Eye (tissue), 1 donor: Measurements from ENCODE around the gene PCAT6.
"Not testable (repeated sequence)": the region's sequence is repeated elsewhere in the genome, so short reads cannot be mapped to it uniquely, and the experiment has no call there.

Experiments used
- DNase-seq: peaks from one replicate; pipeline ENCODE4 v3.0.0-alpha.2; 2015

PCAT6 gene

DNA sequence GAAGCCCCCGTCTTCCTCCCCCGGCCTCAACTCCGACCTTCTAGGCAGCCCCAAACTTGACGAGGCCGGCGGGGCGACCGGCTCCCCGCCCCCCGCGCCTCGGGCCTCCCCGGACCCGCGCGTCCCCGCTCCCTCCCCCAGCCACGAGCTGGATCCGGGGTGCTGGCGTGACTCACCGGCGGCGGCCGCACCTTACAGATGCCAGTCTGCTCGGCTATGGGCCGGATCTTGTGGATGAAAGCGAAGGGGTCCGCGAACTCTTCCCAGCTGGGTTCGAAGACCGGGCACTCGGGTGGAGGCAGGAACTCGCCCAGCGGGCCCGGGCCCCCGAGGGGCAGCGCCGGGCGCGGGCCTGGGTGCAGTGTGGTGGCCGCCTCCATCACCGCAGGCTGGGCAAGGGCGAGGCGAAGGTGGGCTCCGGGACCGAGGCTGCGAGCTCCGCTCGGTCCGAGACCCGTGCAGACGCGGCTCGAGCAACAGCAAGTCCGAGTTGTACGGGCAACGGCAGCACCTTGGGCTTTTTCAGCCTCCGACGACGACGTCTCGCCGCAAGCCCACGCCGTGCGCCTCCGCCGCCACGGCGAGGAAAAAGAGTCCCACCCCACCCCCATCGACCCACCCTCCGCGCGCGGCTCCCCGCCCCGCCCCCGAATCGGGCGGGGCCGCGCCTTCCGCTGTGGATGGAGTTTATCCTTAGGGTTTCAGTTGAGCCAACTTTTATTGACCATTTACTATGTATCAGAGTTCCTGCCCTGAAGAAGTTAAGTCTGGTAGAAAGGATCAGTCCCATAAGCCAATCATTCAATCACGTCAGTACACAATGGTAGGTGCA lies 2.6 kb upstream of the PCAT6 start, which contains the start of gene KDM5B:
KDM5B (minus strand) TSS at position 496 of the 832 bp plus-strand sequence; CDS start at position 380, 116 bp downstream.
- peak; percentile 88 for DNase-seq

DNA sequence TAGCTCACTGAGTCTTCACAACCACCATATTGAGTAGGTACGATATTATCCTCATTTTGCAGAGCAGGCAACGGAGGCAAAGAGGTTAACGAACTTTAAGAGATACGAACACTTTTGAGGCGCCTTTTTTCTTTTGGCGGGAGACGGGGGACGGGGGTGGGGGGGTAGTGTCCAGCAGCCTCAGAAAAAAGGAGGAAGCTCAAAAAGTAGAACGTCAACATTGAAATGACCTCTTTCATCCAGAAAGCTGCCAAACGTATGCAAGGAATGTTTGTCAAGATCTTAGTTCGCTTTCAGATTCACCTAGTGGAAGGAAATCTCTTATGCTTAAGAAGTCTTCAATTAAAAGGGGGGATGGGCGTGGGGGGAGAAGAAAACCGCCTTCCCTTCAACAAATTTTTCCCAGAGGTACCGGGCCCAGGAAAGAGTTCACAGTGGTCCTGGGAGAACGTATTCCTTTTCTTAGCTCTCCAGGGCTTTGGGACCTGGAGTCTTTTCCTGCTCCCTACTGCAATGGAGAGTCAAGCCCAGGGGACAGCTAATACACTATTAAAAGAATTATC lies 1.1 kb upstream of the PCAT6 start:
- DNase-seq, result no peak

DNA sequence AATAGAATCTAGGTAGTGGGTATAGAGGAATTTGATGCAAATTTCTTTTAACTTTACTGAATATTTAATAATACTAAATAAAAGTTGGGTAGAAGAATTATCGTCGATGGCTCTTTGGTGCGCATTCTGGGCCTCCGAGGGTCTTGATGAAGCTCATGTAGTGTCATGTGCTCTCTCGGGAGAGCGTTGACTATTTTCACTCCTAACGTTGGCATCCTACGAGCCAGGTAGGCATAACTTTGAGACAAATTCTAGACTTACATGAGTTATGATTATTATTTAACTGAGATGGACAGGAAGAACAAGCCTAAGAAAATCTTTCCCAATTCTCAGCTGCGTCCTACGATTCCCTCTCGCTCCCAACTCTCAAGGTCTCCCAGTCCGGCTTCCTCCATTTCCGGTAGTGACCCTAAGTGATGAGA lies 550 bp upstream of the PCAT6 start:
- no peak for DNase-seq

DNA sequence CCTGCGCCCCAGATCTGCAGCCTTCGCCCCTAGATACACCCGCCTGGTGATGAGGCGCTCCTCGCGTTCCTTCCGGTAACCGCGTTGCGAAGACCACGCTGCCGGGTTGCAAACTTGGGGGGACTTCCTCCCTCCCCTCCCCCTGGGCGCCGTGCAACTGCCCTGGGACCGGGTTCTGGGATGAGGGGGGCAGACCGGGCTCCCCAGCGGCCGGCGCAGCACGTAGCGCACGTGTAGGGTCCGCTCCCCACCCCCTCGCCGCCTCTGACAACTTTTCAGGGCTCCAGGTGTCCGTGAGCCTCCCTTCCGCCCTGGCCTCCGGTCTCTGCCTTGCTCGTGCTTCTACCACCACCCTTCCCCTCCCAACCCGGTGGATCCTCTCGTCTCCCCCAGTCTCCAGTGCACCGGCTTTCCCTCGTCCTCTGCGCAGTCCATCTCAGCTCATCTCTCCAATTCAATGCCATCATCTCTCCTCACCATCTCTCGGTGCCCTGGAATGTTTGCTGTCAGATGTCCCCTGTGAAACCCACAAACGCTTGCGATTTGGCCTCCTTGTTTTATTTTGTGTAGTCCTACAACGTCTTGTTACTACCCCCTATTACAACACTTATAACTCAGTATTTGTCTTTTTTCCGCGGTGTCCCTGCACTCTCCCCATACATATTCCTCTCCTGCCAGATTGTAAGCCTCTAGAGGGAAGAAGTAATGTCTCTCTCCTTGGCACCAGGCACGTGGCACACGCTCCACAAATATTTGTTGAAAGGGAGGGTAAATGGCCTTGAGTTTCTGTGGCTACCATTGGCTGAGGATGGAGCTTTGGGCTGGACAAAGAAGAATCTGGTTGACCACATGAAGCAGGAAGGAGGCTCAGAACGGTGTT lies 782 bp downstream of the PCAT6 start:
- DNase-seq, result no peak

DNA sequence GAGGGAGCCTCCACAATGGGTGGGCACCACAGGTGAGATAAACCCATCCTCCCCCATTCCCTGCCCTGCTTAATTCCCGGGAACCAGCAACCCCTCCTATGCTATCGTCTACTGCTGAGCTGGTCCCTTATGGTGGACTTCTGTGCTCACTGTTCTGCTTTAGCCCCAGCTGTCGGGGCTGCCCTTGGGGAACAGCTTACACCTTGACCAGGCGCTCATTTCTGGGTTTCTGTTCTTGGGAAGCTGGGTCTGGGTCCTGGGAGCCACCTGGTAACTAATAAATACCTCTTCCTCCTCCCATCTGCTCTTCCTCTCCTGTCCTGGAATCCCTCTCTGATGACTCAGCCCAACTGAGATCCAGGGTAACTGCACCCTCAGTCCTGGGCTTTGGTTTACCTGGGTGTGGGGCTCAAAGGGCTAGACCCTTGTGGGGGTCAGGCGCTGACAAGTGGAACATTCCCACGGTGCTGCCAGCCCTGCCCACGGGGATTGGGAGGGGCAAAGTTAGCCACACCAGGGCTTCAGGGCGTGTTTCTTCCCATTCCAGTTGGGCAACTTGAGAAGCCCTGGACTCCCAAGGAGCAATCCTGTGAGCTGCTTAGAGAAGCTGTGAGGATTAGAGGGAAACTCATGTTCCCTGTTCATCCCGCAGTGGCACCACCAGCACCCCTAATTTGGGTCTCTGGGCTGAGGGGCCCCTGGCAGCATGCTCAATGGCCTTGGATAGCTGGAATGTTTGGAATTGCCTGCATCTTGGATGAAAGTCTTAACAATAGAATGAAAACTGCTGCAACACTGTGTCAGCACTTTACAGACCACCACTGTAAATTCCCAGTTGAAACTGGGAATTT lies 1.6 kb downstream of the PCAT6 start:
- no peak for DNase-seq

DNA sequence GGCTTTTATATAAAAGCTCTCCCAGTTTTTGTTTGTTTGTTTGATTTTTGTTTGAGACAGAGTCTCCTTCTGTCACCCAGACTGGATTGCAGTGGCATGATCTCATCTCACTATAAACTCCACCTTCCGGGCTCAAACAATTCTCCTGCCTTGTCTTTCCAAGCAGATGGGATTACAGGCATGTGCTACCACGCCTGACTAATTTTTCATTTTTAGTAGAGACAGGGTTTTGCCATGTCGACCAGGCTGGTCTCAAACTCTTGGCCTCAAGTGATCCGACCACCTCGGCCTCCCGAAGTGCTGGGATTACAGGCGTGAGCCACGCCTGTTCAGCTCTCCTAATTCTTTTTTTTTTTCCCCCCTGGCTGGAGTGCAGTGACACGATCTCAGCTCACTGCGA lies 4.4 kb downstream of the PCAT6 start:
- DNase-seq, result no peak

DNA sequence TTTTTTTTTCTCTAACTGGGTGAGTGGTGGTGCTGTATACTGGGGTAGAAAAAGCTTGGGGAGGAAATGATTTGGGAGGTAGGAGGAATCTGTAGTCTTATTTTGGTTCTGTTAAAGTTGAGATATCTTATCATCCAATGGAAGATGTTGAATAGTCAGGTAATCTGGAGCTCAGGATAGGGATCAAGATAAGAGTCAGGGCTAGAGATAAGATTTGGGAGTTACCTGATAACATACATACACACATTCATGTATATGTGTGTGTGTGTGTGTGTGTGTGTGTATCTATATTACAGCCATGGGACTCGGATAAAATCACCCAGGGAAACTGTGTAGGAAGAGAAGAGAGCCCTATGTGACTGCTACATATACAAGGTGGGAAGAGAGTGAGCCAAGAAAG lies 8.1 kb downstream of the PCAT6 start:
- DNase-seq, result no peak

DNA sequence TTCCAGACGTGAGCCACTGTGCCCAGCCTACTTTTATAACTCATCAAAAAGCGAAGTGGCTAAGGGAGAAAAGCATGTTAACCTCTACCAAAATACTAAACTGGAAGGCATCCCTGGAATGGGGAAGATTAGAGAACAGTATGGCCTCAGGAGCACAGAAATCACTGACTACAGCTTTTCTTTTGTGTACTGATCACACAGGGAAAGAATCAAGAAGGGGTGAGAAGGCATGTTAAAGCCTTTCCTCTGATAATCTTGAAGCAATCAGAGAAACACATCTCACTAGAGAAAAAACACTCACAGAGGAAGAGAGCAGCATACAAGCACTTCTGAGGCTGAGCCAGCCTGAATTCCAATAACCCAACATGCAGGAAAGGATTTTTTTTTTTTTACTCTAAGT lies 10.7 kb downstream of the PCAT6 start:
- DNase-seq, result no peak

DNA sequence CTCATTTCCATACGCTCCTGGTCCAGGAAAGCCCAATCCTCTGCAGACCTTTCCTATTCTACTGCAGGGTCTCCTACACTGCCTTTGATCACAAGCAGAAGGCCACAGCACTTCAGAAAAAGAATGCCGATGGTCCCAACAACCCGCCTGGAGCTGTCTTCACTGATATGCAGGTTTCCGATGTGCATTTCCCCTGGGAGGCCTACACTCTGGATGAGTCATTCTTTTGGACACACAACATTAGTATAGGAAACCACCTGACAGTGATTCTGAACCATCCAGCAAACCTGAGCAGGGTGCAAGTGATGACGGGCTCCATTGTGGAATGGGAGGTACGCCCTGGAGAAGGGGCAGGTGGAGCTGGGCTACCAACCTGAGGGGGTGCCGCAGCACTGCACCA lies 15.0 kb downstream of the PCAT6 start:
- DNase-seq, result no peak

DNA sequence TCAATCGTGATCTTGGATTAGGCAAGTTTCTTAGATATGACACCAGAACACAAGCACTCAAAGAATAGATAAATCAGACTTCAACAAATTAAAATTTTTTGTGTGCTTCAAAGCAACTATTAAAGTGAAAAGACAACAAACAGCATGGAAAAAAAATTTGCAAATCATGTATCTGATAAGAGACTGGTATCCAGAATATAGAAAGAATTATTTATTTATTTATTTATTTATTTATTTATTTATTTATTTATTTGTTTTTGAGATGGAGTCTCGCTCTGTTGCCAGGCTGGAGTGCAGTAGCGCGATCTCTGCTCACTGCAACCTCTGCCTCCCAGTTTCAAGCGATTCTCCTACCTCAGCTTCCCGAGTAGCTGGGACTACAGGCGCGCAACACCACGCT lies 18.5 kb downstream of the PCAT6 start:
- not testable (repeated sequence) for DNase-seq

DNA sequence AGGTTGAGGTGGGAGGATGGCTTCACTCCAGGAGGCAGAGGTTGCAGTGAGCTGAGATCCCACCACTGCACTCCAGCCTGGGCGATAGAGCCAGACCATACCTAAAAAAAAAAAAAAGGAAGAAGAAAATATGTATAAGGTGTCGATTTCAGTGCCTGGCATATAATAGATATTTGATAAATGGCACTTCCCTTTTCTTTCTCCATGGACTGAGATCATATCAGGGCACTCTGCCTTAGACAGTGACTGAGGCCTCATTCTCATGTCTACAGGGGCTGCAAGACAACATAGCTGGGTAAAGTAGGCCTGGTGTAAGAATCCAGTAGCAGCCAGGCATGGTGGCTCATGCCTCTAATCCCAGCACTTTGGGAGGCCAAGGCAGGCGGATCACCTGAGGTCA lies 21.2 kb downstream of the PCAT6 start:
- DNase-seq, result no peak

DNA sequence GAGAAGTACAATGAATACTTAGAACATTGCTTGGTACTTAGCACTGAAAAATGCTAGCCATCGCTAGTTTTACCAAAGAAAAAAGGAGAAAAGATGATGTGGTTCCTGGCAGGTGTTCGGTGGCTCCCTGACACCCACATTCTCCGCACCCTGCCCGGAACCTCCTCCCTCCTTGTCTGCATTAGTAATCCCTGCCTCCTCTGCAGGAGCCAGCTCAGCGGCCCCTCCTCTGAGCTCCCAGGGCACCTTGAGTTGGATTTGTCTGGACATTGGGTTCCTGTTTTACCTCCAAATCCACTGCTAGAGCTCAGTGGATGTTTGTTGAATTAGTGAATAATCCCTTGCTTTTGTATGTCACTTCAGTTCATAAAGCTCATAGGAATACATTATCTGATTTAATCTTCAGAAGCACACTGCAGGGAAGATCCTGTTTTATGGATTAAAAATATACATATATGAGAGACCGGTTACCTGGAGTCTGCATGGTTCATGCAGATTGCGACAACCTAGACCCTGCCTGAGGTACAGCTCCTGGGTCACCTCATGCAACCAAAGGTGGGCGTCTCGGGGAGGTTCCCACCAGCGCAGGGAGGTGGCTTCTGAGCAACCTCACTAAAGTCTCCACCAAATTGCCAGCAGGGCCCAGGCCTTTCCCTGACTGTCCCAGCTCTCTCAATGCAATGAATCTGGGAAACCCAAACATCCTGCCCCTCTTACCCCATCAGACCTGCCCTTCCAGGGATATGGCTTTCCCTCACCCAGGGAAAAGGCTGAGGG lies 24.2 kb downstream of the PCAT6 start:
- DNase-seq, result no peak

DNA sequence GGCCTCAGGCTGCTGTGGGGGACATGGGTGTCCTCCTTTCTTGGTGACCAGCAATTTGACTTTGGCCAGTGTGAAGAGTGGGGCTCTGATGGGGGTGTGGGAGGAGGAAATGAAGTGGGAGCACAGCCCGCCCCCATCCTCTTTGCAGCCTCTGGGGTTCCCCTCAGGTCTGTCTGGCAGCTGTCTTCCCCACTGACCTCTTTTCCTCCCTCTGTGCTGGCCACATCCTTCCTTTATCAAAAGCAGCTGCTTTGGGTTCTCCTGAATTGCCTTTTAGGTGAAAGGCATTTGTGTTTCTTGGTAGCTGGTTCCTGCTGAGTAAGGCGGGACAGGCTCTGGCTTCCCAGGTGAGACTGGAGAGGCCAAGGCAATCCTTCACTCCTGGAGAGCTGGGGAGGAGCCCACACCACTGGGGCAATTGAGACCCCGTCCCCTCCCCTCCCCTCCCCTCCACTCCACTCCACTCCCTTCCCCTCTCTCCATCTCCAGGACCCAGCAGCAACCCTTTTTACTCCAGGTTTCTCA lies 24.9 kb downstream of the PCAT6 start:
- no peak for DNase-seq

DNA sequence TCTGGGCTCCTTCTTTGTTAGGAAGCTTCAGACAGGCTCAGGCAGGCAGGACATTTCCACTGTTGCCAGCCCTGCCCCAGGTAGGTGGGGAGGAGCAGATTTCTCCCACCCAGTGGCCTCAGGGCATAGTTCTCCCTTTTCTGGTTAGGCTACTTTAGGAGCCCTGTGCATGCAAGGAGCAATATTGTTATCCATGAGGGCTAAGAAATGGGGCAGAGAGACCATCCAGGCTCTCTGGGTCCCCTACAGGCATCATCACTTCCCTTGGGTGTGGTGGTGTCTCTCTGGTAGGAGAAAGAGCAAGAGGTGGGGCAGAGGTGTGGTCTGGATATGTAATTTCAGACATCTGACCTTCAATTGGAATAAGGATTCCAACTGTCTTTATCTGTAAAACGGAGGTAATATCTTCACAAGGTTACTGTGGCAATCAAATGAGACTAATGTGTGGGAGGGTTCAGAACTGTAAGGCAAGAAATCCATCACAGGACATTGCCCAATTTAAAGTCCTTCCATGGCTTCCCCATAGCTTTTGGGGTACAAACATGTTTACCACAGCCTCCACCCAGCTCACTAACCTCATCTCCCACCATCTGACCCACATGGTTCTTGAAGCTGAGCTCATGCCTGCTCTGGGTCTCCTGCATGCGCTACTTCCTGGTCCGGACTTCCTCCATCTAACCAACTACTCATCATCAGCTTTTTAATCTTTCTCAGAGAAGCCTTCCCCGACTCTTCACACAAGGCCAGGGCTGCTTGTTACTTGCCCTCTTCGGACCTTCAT lies 26.1 kb downstream of the PCAT6 start:
- DNase-seq, result no peak

DNA sequence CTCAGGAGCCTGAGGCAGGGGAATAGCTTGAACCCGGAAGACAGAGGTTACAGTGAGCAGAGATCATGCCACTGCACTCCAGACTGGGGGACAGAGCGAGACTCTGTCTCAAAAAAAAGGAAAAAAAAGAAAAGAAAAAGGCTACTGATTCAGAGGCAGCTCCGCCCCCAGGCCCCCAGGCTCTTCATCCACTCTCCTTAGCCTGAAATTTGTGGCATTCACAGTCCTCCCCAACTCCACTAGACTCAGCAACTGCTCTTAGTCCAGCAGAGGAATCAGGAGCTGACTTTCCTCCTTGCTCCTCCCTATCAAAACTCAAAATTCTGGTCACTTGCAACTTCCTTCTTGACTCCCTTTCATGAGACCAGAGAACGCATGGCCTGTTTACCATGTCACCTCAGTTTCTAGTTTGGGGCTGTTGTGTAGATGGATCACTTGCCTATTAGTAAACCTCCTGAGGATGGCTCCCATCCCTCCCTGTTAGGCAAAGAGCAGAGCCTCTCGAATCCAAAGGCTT lies 27.1 kb downstream of the PCAT6 start:
- DNase-seq, result no peak

DNA sequence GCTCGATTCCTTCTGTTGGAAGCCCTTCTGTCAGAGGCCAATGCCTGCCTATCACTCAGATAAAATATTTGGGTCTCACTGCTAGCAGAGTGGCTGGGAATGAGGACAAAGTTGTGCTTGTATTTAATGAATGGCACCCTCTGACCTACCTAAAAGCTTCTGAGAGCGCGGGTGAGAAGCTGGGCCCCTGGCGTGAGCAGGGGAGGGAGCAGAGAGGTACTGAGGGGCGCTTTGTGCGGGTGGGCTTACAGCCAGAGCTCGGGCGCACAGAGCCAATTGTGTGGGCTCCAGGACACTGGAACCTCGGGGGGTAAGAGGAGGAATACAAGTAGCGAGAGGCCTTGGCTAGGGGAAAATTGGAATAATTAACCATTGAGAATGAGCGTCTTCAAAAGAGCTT lies 32.3 kb downstream of the PCAT6 start:
- peak; percentile 29 for DNase-seq

DNA sequence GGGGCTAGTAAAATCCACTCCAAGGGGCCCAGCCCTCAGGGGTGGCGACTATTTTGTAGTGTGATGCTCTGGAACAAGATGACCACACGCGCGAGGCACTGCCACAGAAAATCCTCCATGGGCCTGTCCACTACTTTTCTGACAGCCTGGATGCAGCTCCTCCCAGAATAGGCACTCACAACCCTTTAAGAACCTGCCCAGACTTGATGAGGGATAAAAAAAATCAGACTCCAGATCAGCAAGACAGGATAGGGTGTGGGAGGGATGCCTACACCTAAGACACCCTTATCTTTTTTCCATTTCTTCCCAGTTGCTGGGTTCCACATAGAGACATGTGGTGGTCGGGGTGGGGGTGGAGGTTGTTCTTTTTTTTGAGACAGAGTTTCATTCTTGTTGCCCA lies 33.5 kb downstream of the PCAT6 start:
- no peak for DNase-seq

DNA sequence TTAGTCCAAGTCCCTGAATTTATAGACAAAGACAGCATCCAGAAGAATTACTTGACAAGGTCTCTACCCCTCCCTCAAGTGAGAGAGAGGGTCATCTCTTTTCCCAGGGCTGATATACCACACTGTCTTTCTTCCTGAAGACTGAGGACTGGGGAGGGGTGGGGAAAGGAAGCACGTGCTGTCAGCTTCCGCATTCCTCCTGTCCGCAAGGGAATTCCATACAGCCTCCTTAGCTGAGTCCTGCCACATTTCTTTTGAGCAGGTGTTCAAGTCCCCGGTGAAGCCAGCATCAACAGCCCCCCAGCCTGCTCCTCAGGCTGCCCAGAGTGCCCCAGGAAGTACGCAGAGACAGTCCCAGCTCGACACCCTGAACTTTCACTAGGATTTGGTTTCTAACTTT lies 34.2 kb downstream of the PCAT6 start:
- DNase-seq, result no peak

DNA sequence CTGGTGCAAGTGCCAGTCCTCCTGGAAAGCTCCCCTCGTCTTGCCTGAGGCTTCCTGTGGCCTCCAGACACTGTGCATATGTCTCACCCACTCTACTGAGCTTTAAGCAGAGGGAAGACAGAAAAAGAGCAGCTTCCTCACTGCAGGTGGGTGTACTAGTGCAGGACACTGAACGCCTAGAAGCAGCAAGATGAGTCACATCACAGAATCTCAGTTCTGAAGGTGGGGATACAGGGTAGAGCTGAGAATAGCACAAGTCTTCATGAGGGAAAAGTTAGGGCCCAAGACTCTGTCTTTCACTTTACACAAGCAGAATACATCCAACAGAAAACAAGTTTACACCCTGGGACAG lies 37.4 kb downstream of the PCAT6 start:
- DNase-seq, result no peak

DNA sequence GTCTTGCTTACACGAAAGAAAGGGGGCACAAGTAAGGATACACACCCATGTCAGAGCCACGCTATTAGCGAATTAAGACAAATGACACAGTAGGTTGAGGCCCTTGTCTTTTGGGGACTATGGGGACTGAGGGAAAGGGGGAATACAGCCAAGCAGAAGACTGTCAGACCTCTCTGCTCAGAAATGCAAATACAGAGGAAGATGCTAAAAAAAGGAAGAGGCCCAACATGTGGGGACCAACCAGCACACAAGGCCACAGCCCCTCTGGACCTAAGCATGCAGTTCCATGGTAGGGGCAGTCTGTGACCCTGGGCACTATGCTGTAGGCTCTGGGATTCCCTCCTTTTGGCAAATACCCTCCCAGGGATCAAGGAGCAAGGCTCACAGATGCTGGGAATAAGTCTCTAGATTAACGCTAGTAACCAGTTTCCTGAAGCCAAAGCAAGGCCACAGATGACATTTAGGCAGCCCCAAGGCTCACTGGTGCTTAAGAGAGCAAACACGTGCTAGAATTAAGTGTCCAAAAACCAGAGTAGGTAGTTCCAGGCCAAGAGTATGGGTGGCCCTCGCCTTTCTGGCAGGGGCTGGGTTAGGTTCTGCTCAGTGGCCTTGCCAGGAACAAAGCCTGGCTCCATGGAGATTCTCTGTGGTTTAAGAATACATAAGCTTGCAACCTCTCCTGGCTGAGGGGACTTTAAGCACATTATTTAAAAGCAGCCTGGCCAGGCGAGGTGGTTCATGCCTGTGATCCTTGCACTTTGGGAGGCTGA lies 40.0 kb downstream of the PCAT6 start:
- DNase-seq, result no peak
